Measurements from ENCODE around the gene FZR1.
A peak's percentile ranks its signal among the peaks of the same experiment; 100 is the strongest.
"Not testable (repeated sequence)": the region's sequence is repeated elsewhere in the genome, so short reads cannot be mapped to it uniquely, and the experiment has no call there.

Gene FZR1

DNA sequence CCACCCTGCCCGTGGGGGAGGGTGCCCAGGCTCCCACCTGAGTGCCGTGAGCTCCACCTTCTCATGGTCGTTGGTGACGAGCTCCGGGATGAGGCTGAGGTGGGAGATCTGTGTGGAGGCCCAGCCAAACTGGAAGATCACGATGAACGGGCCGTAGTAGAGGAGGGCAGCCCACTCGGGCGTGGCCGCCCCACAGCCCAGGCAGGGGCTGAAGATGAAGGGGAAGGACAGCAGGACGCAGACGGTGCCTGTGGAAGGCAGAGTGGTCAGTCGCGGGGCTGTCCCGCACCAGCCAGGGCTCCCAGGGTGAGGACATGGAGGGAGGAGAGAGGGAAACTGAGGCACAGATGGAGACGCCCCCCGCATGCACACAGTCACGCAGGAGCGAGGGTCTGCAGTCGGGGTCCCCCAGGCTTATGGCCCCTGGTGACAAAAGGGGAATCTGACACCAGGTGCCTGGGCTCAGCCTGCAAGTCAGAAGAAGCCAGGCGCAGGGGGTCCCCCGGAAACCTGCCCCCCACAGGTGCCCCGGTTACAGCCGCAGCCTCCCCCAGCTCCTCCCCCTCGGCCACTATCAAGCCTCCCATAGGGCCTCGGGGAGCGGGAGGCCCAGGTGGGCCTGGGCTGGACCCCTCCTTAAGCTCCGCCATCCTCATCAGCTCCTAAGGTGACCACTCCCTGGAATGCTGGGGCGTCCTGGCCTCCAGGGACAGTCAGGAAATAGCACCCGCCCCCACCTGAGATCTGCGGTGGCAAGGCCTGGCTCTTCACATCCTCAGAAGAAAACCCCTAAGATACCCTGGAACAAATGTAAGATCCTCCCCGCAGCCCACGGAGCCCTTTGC is 45.1 kb downstream of the FZR1 start:
- DNase-seq: no peak

DNA sequence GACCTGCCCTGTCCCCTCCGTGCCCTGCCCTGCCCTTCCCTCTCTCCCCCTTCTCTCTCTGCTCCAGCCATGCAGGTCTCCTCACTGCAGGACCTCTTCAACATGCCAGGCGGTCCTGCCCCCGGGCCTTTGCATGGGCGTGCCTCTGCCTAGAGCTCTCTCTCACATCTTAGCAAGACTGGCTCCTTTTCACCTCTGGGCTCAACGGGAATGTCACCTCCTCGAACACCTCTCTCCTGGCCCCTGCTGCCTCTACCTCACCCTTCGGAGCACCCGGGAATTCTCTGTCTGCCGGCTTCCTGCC is 45.6 kb downstream of the FZR1 start:
- no peak for DNase-seq

DNA sequence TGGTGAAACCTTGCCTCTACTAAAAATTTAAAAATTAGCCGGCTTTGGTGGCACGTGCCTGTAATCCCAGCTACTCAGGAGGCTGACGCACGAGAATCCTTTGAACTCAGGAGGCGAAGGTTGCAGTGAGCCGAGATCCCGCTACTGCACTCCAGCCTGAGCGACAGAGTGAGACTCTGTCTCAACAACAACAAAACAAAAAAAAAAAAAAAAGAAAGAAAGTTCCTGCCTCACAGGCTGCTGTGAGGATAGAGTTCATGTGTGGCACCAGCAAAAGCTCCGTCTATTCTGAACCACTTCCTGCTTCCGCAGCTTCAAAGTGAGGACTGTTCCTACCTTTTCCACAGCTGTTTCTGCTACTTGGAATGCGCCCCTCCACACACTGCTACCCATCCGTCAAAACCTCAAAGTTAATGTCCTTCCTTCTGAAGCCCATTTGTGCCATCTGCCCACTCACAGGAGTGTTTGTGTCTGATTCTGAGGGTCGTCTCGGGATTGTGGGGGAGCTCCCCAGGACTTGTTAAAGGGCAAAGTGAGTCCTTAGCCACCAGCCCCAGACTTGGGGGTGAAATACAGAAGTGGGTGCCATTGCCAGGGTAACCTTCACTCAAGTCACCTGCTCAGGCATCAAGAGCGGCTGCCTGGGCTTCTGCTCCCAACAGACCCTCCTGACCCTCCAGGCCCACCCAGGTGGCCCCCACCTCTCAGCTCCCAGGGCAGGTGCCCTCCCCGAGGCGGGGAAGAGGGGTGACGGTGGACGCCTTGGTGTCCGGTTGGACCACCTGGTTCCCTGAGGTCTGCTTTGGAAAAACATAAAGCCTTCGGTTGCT is 48.4 kb downstream of the FZR1 start:
- DNase-seq: peak; percentile 61

DNA sequence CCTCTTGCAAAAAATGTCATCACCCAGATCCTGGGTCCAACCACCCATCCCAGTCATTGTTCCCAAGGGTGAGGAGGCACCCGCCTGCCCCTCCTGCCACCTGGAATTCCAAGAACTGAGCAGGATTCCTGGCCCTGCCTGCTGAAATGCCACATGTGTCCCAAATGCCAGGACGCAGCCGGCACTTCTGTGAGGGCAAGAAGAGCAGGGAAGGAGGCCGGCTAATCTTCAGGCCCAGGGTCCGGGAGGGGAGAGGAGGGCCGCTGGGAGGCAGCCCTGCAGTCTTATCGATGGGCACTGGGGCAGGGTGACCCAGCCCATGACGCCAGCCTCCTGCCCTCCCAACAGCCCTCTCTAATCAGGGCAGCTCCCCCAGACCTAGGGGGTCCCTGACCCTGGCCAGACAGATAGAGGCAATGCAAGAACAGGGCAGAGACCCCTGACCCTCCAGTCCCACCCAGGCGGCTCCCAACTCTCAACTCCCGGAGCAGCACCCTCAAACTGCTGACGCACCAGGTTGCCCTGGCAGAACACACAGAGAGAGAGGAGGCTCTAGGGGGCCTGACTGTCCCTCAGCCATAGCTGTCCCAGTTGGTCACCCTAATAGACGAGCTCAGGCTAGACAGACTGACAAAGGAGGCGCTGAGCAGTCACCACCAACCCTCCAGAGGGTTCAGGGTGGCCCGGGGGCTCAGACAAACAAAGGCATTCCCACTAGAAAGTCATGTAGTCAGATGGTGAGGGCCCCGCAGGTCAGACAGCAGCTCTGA is 49.7 kb downstream of the FZR1 start:
- DNase-seq: no peak

DNA sequence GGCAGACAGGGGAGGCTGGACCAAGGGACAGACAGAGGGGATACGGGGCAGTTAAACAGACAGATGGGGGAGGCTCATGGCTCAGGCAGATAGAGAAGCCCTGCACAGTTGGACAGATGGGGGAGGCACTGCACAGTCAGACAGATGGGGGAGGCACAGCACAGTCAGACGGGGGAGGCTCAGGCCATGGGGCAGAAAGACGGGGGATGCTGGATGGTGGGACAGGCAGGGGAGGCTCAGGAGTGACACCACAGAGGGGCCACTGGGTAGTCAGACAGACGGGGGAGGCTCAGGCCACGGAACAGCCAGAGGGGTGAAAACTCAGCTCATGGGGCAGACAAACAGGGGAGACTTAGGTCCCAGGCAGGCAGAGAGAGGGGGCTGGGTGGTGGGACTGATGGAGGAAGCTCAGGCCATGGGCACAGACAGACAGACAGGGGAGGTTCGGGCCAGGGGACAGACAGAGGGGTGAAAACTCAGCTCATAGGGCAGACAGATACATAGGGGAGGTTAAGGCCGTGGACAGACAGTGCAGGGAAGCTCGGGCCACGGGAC is 50.4 kb downstream of the FZR1 start:
- no peak for DNase-seq

DNA sequence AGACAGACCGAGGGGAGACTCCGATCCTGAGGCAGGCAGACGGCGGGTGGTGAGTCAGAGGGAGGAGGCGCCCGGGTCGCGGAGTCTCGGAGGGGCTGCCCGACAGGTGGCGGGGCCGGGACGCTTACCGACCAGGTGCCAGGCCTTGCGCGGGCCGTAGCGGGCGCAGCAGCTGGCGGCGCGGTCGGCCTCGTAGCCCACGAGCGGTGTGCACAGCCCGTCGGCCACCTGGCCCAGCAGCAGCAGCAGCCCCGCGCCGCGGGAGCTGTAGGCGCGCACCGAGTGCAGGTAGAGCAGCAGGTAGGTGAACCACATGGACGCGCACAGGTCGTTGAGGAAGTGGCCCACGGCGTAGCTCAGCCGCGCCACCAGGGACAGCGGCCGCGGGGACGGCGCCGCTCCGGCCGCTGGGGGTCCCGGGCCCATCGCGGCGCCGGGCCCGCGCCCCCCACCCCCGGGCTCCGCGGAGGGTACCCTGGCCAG is 50.9 kb downstream of the FZR1 start:
- peak; percentile 66 for DNase-seq

DNA sequence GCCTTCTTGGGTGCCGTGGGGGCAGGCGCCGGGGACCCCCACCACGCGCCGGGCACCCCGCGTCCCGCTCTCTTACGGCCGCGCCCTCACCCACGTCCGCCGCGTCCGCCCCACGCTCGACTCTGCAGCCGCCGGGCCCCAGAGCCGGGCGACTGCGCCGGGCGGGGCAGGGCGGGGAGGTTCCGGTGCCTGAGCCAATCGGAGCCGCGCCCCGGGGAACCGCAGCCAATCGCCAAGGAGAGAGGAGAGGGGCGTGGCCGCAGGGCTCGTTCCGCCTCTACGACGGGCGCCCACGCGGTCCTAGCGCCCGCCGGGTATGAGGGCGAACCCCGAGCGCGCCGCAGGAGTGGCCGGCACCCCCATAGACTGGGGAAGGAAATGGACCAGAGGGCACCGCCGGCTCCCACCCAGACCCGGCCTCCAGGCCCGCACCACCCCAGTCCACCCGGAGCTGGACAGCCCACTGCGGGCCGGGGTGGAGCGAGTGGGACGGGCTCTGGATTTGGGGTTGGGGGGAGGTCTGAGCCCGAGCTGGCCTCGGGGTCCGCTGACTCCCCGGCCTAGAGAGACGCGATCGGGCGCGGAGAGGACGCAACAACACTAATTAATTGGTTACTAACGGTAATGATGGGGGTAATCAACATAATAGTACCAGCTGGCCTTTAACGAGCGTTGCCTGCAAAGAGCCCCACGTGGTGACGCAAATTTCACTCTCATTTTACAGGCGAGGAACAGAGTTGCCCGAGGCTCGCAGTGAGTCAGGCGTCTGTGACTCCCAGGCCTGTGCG is 51.5 kb downstream of the FZR1 start, which contains the start of gene MFSD12:
Gene MFSD12 (minus strand): TSS at position 126 of the 788 bp plus-strand sequence. CDS start 183 bp downstream, outside the sequence.
- peak; percentile 91 for DNase-seq

DNA sequence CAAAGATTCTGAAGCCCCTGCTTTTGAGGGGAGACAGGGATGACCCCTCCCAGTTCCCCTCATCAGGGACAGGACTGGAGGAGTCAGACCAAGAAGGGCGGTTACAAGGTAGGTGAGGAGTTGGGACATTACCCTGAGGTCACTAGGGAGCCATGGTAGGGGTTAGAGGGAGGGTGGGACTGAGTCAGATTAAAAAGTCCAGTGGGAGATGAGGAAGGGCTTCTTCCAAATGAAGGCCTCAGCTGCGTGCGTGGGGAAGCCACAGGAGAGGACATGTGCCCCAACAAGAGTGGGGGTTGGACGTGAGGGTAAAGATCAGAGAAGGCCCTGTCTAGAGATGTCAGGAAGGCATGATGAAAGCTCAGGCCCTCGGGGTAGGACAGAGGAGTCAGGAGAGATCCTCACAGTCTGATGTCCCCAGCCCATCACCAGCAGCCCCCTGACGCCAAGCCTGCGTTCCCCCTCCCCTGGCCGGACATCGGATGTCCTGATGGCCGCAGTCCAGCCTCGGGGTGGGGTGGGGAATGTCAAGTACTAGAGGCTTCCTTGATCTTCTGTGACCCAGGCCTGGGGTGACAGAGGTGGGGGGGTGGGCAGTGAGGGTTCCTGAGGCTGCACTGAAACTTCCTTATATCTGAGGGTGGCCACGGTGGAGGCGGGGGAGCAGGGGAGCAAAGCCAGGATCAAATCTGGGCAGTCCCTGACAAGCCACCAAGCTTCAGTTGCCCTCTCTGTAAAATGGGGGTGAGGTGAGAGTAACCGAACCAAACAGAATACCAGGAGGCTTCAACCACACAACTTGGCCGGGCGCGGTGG is 57.8 kb downstream of the FZR1 start:
- no peak for DNase-seq

DNA sequence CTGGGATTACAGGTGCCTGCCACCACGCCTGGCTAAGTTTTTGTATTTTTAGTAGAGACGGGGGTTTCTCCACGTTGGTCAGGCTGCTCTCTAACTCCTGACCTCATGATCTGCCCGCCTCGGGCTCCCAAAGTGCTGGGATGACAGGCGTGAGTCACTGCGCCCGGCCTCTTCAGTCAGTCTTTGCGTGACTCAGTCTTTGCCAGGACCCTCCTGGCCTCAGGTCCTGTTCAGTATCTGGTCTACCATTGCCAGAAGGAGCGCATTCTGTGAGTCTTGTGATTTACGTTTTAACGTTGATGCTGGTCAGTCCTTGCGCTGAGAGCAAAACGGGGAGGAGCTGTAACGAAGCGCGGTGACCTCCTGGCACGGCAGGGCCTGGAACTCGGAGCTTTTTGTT is 59.0 kb downstream of the FZR1 start:
- no peak for DNase-seq

DNA sequence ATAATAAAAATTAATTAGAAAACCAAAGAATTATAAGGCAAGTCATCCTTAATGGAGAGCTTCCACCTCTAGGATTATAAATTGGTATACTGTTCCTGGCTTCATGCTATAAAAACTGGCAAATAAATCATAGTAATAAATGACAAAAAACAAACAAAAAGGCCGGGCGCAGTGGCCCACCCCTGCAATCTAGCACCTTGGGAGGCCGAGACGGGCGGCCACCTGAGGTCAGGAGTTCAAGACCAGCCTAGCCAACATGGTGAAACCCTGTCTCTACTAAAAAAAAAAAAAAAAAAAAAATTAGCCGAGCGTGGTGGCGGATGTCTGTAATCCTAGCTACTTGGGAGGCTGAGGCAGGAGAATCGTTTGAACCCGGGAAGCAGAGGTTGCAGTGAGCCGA is 63.9 kb downstream of the FZR1 start:
- not testable (repeated sequence) for DNase-seq

DNA sequence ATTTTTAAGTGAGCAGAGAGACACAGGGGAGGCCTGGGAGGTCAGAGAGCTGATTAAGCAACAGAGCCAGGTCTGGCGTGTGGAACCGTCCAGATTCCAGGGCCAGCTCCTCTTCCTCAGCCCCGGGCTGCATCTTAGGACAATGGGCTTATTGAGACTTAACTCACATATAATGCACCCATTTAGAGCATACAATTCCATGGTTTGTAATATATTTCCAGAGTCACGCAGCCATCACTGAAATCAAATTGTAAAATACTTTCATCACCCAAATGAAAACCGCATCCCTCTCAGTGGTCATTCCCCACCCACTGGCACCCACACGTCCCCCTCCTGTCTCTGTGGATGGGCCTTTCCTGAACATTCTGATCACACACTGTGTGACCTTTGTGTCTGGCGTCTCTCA is 64.5 kb downstream of the FZR1 start:
- no peak for DNase-seq

DNA sequence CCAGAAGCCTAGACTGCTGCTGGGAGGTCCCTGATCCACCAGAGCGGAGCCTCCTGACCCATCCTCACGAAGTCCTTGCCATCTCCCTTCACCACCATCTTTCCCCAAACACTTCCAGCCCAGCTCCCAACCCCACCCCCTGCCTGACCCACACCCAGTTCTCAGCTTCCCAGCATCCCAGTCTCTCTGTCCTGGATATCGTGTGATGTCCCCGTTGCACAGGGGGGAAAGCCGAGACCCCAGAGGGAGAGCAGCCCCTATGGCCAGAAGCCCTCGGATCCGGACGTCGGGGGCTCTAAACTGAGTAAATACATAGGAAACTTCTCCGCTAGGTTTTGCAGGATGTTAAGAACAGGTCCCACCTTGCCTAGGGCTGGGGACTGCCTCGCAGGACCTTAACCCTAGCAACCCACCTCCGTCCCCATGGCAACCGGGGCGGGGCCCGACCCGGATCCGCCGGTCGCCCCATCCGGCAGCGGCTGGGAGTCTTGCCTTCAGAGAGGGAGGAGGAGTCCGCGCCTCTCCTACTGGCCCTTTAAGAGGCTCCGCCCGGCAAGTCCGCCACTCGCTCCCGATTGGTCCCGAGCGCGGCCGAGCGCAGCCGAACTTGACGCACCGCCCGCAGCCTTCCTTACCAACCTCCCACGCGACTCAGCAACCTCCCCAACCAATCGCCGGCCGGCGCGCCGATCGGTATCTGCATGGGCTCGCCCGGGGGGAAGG is 66.2 kb downstream of the FZR1 start:
- DNase-seq: peak; percentile 100

DNA sequence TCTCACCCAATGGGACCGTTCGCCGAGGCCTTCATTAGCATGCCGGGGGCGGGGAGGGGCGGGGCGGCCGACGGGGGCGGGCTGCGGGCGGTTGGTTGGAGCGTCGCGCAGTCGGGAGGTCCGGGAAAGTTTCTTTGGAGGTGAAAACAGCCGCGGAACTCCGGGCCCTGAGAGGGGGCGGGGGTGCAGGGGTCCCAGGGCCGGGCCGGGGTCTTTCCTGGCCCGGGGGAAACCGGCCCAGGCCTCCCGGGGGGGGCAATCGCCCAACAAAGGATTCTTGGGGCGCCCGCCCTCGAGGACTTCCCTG is 66.7 kb downstream of the FZR1 start, which contains the start of gene HMG20B:
Gene HMG20B (plus strand): TSS at position 90 of the 307 bp plus-strand sequence. CDS start 366 bp downstream, outside the sequence.
- no peak for DNase-seq

DNA sequence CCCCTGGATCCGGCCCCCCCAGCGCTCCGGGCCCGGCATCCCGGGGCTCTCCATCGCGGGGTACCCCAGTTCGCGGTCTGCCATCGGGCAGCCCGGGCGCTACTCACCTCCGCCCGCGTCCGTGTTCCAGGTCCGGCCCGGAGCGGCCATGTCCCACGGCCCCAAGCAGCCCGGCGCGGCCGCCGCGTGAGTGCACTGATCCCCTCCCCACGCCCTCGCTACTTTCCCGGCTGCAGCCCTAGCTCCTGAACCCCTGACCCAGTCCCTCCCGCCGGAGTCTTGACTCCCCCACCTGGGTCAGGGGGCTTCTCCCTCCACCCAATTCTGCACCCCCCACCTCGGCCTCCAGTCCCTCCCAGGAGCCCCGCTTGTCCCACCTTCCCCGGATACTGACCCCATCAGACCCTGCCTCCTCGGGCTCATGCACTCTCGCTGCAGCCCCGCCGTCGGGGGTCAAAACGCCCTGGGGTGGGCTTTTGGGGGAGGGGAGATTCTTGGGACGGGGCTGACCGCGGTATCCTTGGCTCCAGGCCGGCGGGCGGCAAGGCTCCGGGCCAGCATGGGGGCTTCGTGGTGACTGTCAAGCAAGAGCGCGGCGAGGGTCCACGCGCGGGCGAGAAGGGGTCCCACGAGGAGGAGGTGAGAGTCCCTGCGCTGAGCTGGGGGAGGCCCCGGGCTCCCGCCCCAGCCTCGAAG is 67.2 kb downstream of the FZR1 start:
- no peak for DNase-seq

DNA sequence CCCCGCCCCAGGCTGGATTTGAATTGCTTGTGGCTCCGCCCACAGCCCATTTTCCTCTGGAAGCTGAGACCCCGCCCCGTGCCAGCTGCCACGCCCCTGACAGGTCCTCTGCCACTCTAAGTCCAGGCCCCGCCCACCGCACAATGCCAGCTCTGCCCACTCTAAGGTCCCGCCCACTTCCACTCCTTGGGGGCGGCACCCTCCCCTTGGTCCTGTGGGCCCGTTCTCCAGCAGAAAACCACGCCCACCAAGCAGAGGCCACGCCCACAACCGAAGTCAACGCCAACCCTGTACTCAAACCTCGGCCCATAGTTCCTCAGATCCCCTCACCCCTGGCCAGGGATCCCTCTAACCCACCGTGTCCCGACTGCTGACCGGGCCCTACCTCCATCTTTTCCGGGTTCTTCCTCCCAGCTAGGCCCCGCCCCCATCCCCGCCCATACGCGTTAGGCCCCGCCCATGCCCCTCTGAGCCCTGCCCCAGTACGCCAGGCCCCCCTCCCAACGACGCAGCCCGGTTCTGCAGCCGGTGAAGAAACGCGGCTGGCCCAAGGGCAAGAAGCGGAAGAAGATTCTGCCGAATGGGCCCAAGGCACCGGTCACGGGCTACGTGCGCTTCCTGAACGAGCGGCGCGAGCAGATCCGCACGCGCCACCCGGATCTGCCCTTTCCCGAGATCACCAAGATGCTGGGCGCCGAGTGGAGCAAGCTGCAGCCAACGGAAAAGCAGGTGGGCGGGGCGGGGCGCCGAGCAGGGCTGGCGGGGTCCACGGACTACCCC is 67.9 kb downstream of the FZR1 start:
- DNase-seq: peak; percentile 93

DNA sequence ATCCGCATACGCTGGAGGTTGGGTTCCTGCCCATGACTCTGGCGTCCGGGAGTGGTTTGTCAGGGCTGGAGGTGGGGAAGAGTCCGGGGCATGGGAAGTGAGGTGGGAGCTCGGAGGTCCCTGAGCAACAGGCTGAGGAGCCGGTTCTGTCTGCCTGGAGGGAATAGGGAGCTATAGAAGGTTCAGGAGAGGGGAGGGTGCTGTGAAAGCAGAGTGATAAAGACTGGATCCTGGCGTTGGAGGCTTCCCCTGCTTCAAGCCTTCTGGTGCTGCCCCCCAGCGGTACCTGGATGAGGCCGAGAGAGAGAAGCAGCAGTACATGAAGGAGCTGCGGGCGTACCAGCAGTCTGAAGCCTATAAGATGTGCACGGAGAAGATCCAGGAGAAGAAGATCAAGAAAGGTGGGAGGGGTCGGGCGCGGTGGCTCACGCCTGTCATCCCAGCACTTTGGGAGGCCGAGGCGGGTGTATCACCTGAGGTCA is 69.2 kb downstream of the FZR1 start:
- no peak for DNase-seq

DNA sequence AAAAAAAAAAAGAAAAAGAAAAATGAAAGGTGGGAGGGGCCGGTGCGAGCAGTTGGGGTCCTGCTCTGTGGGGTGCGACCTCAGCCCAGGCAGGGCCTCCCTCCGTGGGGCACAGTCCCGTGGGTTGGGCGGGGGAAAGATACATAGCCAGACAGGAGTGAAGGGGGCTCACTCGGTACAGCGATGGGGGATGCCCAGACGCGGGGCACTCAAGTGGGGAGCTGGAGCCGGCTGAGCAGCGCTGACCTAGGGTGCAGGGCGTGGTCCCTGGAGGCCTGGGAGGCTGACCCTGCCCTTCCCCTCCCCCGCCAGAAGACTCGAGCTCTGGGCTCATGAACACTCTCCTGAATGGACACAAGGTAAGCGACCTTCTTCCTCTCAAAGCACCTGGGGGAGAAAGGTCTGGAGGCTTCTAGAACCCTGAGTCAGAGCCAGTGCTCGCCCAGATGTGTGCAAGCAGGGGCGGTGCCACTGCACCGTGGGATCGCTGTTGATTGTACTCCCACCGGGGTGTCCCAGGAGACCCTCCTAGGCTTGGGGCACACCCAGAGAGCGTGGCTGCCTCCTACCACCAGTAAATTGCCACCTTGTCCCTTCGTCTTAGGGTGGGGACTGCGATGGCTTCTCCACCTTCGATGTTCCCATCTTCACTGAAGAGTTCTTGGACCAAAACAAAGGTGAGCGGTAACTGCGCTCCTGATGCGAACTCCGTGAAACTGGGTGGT is 70.0 kb downstream of the FZR1 start:
- DNase-seq: no peak

All from CD4-positive, alpha-beta T cell treated with Interleukin-15 for 1 hour (primary cell).